Mammary epithelial cell (primary cell): ENCODE results near the gene FBXO47.

Source experiments
- CTCF ChIP-seq, 2 donors: IDR thresholded peaks in 1 of 2; conservative IDR thresholded peaks in 1 of 2; 2 replicates each; pipeline ENCODE4 v1.5.1; 2011 to 2012; ENCODE audit warnings: inconsistent platforms in 2 of 2, low read length in 2 of 2, mild to moderate bottlenecking in 2 of 2, control low read depth in 1 of 2, low read depth in 1 of 2; ENCODE audit not compliant: insufficient read depth in 1 of 2; ENCODE audit errors: extremely low read depth in 1 of 2
- EZH2 ChIP-seq: IDR thresholded peaks from 2 replicates; pipeline ENCODE4 v1.6.1; 2012; ENCODE audit warnings: low read length, inconsistent platforms, borderline replicate concordance

GRCh38 chr17:38994026-38994425, 26.8 kb upstream of the FBXO47 start:
- TF ChIP-seq CTCF (conservative IDR thresholded peaks at IDR 0.05 in 1 of 2, IDR thresholded peaks at IDR 0.05 in 1 of 2; ENCODE audit: extremely low read depth in 1 of 2, insufficient read depth in 1 of 2, low read depth in 1 of 2, low read length in 2 of 2) (no peak), EZH2 (no peak)
